Neural cell (in vitro differentiated cells): ENCODE results near the gene ANKRD44. TPM values are rescaled to one million over a fixed set of nuclear protein-coding genes. Genes with fewer than 3 reads are reported as not detected.

Source experiments
- H2AFZ ChIP-seq: fragments of 200-600, 300-800 bp; sonication (generic), shearing (Covaris generic); 2 replicates; pipeline ENCODE4 v1.6.0; 2014; ENCODE audit warnings: low read depth, mild to moderate bottlenecking, antibody characterized with exemption, low read length, moderate library complexity
- H3F3A ChIP-seq: fragments of 200-600 bp; shearing (Covaris generic); 2 replicates; pipeline ENCODE4 v1.6.1; 2016; ENCODE audit warnings: mild to moderate bottlenecking, moderate library complexity, mixed read lengths, antibody characterized with exemption, low read length; ENCODE audit not compliant: insufficient read depth, poor library complexity, severe bottlenecking
- H3K27ac ChIP-seq: fragments of 200-600, 300-800 bp; sonication (generic), shearing (Covaris generic); 2 replicates; pipeline ENCODE4 v1.5.1; 2014; ENCODE audit warnings: mild to moderate bottlenecking, low read length, moderate library complexity
- H3K27me3 ChIP-seq: fragments of 300-800, 200-600 bp; sonication (generic), shearing (Covaris generic); 2 replicates; pipeline ENCODE4 v1.6.0; 2014; ENCODE audit warnings: mild to moderate bottlenecking, low read depth, low read length, moderate library complexity; ENCODE audit not compliant: insufficient read depth
- H3K36me3 ChIP-seq: fragments of 300-800, 200-600 bp; sonication (generic), shearing (Covaris generic); 2 replicates; pipeline ENCODE4 v1.5.1; 2014; ENCODE audit warnings: mild to moderate bottlenecking, antibody characterized with exemption, low read length, moderate library complexity; ENCODE audit not compliant: insufficient read depth
- H3K4me2 ChIP-seq: fragments of 300-800, 200-600 bp; sonication (generic), shearing (Covaris generic); 2 replicates; pipeline ENCODE4 v1.6.0; 2014; ENCODE audit warnings: mild to moderate bottlenecking, low read length
- H3K4me3 ChIP-seq: fragments of 300-800, 200-600 bp; sonication (generic), shearing (Covaris generic); 2 replicates; pipeline ENCODE4 v1.5.1; 2014; ENCODE audit warnings: mild to moderate bottlenecking, low read length, moderate library complexity
- H3K79me2 ChIP-seq: fragments of 200-600 bp; shearing (Covaris generic); replicated peaks from 2 replicates; pipeline ENCODE4 v1.6.0; 2014; ENCODE audit warnings: mild to moderate bottlenecking, low read length, moderate library complexity; ENCODE audit not compliant: insufficient read depth
- H3K9ac ChIP-seq: fragments of 300-800, 200-600 bp; sonication (generic), shearing (Covaris generic); 2 replicates; pipeline ENCODE4 v1.6.1; 2016; ENCODE audit warnings: mild to moderate bottlenecking, low read length, mixed read lengths
- H3K9me2 ChIP-seq: fragments of 200-600 bp; shearing (Covaris generic); 2 replicates; pipeline ENCODE4 v1.6.1; 2016; ENCODE audit warnings: mild to moderate bottlenecking, low read length, mixed read lengths; ENCODE audit not compliant: insufficient read depth
- H3K9me3 ChIP-seq: fragments of 200-600, 300-800 bp; sonication (generic), shearing (Covaris generic); 2 replicates; pipeline ENCODE4 v1.6.1; 2016; ENCODE audit warnings: mild to moderate bottlenecking, mixed run types, low read length, moderate library complexity, mixed read lengths
- H4K20me1 ChIP-seq: fragments of 200-600 bp; shearing (Covaris generic); 2 replicates; pipeline ENCODE4 v1.6.1; 2016; ENCODE audit warnings: mild to moderate bottlenecking, mixed run types; ENCODE audit not compliant: insufficient read depth
- EP300 ChIP-seq: fragments of 450-650 bp; conservative IDR thresholded peaks from 2 replicates; pipeline ENCODE4 v1.6.1; 2014; ENCODE audit warnings: antibody characterized with exemption, mild to moderate bottlenecking, moderate library complexity; ENCODE audit not compliant: poor library complexity, severe bottlenecking
- EZH2 ChIP-seq: fragments of 200-600, 300-800 bp; shearing (Covaris generic), sonication (generic); IDR thresholded peaks from 2 replicates; pipeline ENCODE4 v1.6.1; 2014; ENCODE audit warnings: antibody characterized with exemption, low read length, borderline replicate concordance, mild to moderate bottlenecking; ENCODE audit not compliant: insufficient read depth, poor library complexity, severe bottlenecking
- MXI1 ChIP-seq: fragments of 450-650 bp; conservative IDR thresholded peaks from 2 replicates; pipeline ENCODE4 v1.6.1; 2014; ENCODE audit warnings: antibody characterized with exemption, mild to moderate bottlenecking; ENCODE audit not compliant: poor library complexity, severe bottlenecking
- POLR2AphosphoS5 ChIP-seq: IDR thresholded peaks from 2 replicates; pipeline ENCODE4 v1.6.1; 2012
- RAD21 ChIP-seq: fragments of 450-650 bp; conservative IDR thresholded peaks from 2 replicates; pipeline ENCODE4 v1.6.1; 2014; ENCODE audit warnings: antibody characterized with exemption, mild to moderate bottlenecking, moderate library complexity
- SMC3 ChIP-seq: fragments of 450-650 bp; conservative IDR thresholded peaks from 2 replicates; pipeline ENCODE4 v1.6.1; 2014; ENCODE audit warnings: antibody characterized with exemption, mild to moderate bottlenecking, moderate library complexity; ENCODE audit not compliant: poor library complexity
- TAF1 ChIP-seq: IDR thresholded peaks from 2 replicates; pipeline ENCODE4 v1.6.1; 2012; ENCODE audit warnings: low read depth
- polyA minus RNA-seq: library from RNA; depleted of rRNA, polyadenylated mRNA; stranded (reverse); fragments of >200 nt; gene quantifications from 2 replicates; pipeline ENCODE4 v1.2.3, GENCODE V29; 2014
- polyA plus RNA-seq: library from polyadenylated mRNA; depleted of rRNA; stranded (reverse); fragments of >200 nt; gene quantifications from 2 replicates; pipeline ENCODE4 v1.2.3, GENCODE V29; 2014
- TF ChIP-seq, protein P1 (sequence below): IDR thresholded peaks from 2 replicates; pipeline ENCODE4 v1.6.1; 2012; ENCODE audit warnings: borderline replicate concordance
- TF ChIP-seq, protein P2 (sequence below): fragments of 450-650 bp; IDR thresholded peaks from 2 replicates; pipeline ENCODE4 v1.5.1; 2014; ENCODE audit warnings: antibody characterized with exemption, mild to moderate bottlenecking, moderate library complexity; ENCODE audit not compliant: poor library complexity, severe bottlenecking

ANKRD44 gene
- polyA plus RNA-seq (60.2 and 94.3 TPM in 2 replicates), polyA minus RNA-seq (166 and 239 TPM in 2 replicates)

DNA sequence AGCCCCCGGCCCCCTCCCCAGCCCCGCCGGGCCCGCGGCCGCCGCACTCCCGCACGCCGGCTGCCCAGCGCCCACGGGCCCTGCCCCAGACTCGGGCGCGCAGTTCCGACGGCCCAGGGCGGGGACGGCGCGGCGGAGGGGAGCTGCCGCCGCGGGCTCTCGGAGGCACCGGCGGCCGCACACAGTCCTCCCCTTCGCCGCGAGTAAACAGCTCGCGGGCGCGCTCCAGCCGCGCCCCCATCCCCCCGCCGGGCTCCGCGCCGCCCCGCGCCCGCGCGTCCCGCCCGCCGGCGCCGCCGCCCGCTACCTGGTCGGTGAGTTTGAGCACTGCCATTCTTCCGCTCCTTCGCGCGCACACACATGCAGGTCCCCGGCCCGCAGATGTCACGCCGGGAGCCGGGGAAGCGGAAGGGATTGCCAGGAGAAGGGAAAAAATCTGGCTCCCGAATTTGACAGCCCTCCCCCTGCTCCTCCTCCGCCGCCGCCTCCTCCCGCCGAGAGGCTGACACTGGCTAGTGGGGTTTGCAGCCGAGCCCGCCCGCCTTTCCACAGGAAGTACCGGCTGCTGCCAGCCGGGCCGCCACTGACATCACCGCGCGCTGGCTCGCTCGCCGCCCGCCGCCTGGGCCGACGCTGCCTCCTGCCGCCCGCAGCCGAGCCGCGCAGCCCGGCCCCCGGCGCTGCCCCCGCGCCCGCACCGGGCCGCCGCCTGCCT, at the start of gene ANKRD44:
Gene ANKRD44 (minus strand): TSS at position 510 of the 715 bp plus-strand sequence. CDS start 176 bp downstream, at position 334.
- H4K20me1 ChIP-seq: no peaks in the 10 kb centered on the region
- H3K4me2 ChIP-seq: peak within 1 kb of the TSS; percentile 85
- no peaks in the 10 kb centered on the region for H3K9me2 ChIP-seq
- H3F3A ChIP-seq: no peaks in the 10 kb centered on the region
- H3K4me3 ChIP-seq: peak within 1 kb of the TSS; percentile 74
- H3K9ac ChIP-seq: peak within 1 kb of the TSS; percentile 82
- H2AFZ ChIP-seq: peak within 1 kb of the TSS; percentile 91
- no peaks in the 10 kb centered on the region for H3K9me3 ChIP-seq
- TF ChIP-seq, protein P1, sequence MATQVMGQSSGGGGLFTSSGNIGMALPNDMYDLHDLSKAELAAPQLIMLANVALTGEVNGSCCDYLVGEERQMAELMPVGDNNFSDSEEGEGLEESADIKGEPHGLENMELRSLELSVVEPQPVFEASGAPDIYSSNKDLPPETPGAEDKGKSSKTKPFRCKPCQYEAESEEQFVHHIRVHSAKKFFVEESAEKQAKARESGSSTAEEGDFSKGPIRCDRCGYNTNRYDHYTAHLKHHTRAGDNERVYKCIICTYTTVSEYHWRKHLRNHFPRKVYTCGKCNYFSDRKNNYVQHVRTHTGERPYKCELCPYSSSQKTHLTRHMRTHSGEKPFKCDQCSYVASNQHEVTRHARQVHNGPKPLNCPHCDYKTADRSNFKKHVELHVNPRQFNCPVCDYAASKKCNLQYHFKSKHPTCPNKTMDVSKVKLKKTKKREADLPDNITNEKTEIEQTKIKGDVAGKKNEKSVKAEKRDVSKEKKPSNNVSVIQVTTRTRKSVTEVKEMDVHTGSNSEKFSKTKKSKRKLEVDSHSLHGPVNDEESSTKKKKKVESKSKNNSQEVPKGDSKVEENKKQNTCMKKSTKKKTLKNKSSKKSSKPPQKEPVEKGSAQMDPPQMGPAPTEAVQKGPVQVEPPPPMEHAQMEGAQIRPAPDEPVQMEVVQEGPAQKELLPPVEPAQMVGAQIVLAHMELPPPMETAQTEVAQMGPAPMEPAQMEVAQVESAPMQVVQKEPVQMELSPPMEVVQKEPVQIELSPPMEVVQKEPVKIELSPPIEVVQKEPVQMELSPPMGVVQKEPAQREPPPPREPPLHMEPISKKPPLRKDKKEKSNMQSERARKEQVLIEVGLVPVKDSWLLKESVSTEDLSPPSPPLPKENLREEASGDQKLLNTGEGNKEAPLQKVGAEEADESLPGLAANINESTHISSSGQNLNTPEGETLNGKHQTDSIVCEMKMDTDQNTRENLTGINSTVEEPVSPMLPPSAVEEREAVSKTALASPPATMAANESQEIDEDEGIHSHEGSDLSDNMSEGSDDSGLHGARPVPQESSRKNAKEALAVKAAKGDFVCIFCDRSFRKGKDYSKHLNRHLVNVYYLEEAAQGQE: peak; percentile 29
- TF ChIP-seq POLR2AphosphoS5: no peak
- TF ChIP-seq EP300: peak; percentile 33
- peak; percentile 65 for TF ChIP-seq SMC3
- TF ChIP-seq MXI1: peak; percentile 55
- TF ChIP-seq, protein P2, sequence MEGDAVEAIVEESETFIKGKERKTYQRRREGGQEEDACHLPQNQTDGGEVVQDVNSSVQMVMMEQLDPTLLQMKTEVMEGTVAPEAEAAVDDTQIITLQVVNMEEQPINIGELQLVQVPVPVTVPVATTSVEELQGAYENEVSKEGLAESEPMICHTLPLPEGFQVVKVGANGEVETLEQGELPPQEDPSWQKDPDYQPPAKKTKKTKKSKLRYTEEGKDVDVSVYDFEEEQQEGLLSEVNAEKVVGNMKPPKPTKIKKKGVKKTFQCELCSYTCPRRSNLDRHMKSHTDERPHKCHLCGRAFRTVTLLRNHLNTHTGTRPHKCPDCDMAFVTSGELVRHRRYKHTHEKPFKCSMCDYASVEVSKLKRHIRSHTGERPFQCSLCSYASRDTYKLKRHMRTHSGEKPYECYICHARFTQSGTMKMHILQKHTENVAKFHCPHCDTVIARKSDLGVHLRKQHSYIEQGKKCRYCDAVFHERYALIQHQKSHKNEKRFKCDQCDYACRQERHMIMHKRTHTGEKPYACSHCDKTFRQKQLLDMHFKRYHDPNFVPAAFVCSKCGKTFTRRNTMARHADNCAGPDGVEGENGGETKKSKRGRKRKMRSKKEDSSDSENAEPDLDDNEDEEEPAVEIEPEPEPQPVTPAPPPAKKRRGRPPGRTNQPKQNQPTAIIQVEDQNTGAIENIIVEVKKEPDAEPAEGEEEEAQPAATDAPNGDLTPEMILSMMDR: peak; percentile 64
- TF ChIP-seq RAD21: peak; percentile 71
- TF ChIP-seq TAF1: no peak
- TF ChIP-seq EZH2: no peak
- peak within 1 kb of the TSS; percentile 79 for H3K27ac ChIP-seq
- no peaks in the 10 kb centered on the region for H3K79me2 ChIP-seq
- H3K36me3 ChIP-seq: no peaks in the 10 kb centered on the region
- H3K27me3 ChIP-seq: no peaks in the 10 kb centered on the region

DNA sequence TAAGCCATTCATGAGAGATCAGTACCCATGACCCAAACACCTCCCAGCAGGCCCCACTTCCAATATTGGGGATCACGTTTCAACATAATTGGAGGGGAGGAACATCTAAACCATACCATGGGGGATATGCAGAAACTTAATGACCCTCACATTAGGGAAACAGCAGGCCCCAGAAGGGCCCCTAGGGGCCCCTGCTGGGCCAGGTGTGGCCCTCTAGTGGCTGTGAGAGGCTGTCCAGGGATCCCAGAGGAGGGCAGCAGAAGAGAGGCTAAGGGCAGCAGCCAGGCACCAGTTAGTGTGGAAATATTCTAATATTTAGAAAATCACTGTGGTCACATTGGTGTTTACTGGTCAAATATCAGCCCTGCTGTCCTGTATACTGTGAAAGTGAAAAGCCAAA, 49.3 kb upstream of the ANKRD44 start:
- Histone ChIP-seq H3K4me3 (no peak overlapping the region), H3K9me3 (no peaks in the 10 kb centered on the region), H3K9me2 (no peaks in the 10 kb centered on the region), H3F3A (no peaks in the 10 kb centered on the region), H3K9ac (no peak overlapping the region), H3K27ac (no peak overlapping the region), H2AFZ (no peak overlapping the region), H3K36me3 (no peaks in the 10 kb centered on the region), H3K4me2 (no peak overlapping the region), H4K20me1 (no peaks in the 10 kb centered on the region), H3K27me3 (no peaks in the 10 kb centered on the region), H3K79me2 (no peaks in the 10 kb centered on the region)
- TF ChIP-seq, protein P1: no peak
- no peak for TF ChIP-seq RAD21
- TF ChIP-seq POLR2AphosphoS5: no peak
- TF ChIP-seq, protein P2: no peak
- TF ChIP-seq EP300: no peak
- no peak for TF ChIP-seq SMC3
- TF ChIP-seq EZH2: no peak
- no peak for TF ChIP-seq TAF1
- no peak for TF ChIP-seq MXI1
